Adrenal gland (tissue), 12 donors: ENCODE data around the gene THY1. TPM values are rescaled to one million over a fixed set of nuclear protein-coding genes. Genes with fewer than 3 reads are reported as not detected.

Experiments
- DNase-seq, 7 donors: peaks; one replicate each; pipeline ENCODE4 v3.0.0-alpha.2; 2019 to 2020
- H3K27ac ChIP-seq, 5 donors: fragments of 200-600 bp; sonication (generic) in 4 of 5; 1 replicate in 3 of 5; 2 replicates in 2 of 5; pipeline versions ENCODE4 v1.5.1 to v1.8.0; 2016 to 2020; ENCODE audit warnings: mild to moderate bottlenecking in 1 of 5
- H3K27me3 ChIP-seq: fragments of 200-600 bp; 2 replicates; pipeline ENCODE4 v1.8.0; 2021
- H3K36me3 ChIP-seq, 2 donors: fragments of 200-600 bp; replicated peaks in 1 of 2; 1 replicate in 1 of 2; 2 replicates in 1 of 2; pipeline versions ENCODE4 v1.5.1 to v1.8.0; 2018 to 2022
- H3K4me1 ChIP-seq, 2 donors: fragments of 200-600 bp; replicated peaks in 1 of 2; 1 replicate in 1 of 2; 2 replicates in 1 of 2; pipeline versions ENCODE4 v1.5.1 to v1.8.0; 2018 to 2021
- H3K4me3 ChIP-seq, 4 donors: fragments of 200-600 bp; sonication (generic) in 3 of 4; one replicate each; pipeline ENCODE4 v1.5.1; 2016 to 2018
- H3K9me3 ChIP-seq, 3 donors: fragments of 200-600 bp; sonication (generic) in 1 of 3; replicated peaks in 1 of 3; 1 replicate in 2 of 3; 2 replicates in 1 of 3; pipeline versions ENCODE4 v1.5.1 to v1.8.0; 2016 to 2021
- POLR2A ChIP-seq, 2 donors: fragments of 450-650 bp; IDR thresholded peaks; one replicate each; pipeline ENCODE4 v1.6.1; 2017; ENCODE audit warnings: antibody characterized with exemption in 2 of 2, mild to moderate bottlenecking in 2 of 2, moderate library complexity in 1 of 2
- WGBS, 4 donors: extraction: QIAGEN DNeasy Blood & Tissue Kit in 2 of 4; methylation state at CpG; one replicate each; pipeline versions ENCODE4 v1.1.5 to v1.1.7; 2013 to 2017; 5-methylcytosine and 5-hydroxymethylcytosine counted together
- intact Hi-C, 2 donors: fragments of 100-400 bp; cut with DNase I; formaldehyde crosslinking; loops; one replicate each; pipeline versions ENCODE4 v1.14.1 to v1.15.0; 2022 to 2023
- polyA plus RNA-seq, 3 donors: library from polyadenylated mRNA; stranded (reverse); fragments of 200-250 nt in 2 of 3; fragments of 350-450 nt in 1 of 3; fragmentation: Illumina TruSeq in 1 of 3; extraction: RNeasy Lipid Tissue Mini Kit (QIAGEN cat#74804) in 1 of 3; gene quantifications; one replicate each; pipeline ENCODE4 v1.2.3, GENCODE V29; 2013 to 2014
- total RNA-seq, 9 donors: library from RNA; depleted of rRNA in 4 of 9; stranded (reverse); fragments of >200 nt in 4 of 9; fragments of 120-200 nt in 1 of 9; fragmentation: NEBNext Ultra II Directional in 1 of 9; extraction: Animal tissue kit (Norgen Biotek cat#: 25700) in 1 of 9; gene quantifications; one replicate each; pipeline versions ENCODE4 v1.1.0 to v1.2.4, GENCODE V29; 2013 to 2023
- TF ChIP-seq, protein P1 (sequence below), 6 experiments: fragments of 450-650 bp in 4 of 6; fragments of 200-600 bp in 2 of 6; sonication (generic) in 1 of 6; IDR thresholded peaks; 1 replicate in 5 of 6; 2 replicates in 1 of 6; pipeline versions ENCODE4 v1.5.1 to v1.8.0; 2016 to 2021; ENCODE audit warnings: antibody characterized with exemption in 6 of 6, mild to moderate bottlenecking in 2 of 6, moderate library complexity in 1 of 6
- donor health status: healthy with polysubstance abuse.
- donor health status: Bipolar disorder and iron deficiency.
- donor health status: DM: yes; HTN: yes; CAD: no.
- donor health status: DM: no; HTN: no; CAD: no.
- donor health status: DM: no; HTN: no; CAD: no.
- donor health status: DM: yes; HTN: yes; CAD: no.

Gene THY1
- total and polyA plus RNA-seq, 12 donors: 4.5 to 38.7 (median 18.2) TPM

DNA sequence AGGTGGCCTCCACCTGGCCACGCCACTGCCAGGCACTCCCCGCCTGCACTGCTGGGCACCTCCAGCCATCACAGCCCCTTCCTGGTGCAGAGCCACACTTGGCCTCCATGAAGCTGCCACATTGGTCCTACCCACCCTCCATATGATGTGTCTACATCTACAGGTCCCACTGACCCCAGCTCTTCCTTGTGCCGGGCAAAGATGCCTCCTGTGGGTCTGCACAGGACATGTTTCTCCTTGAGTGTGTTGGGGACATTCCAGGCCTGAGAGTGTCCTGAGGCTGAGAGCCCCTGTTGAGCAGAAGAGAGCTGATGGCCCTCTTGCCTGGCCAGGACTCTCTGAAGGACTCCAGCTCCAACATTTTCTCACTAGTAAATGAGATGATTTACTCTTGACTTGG lies 7.5 kb downstream of the THY1 start:
- Histone ChIP-seq H3K27ac (no peak overlapping the region), H3K27me3 (no peaks in the 10 kb centered on the region), H3K9me3 (no peaks in the 10 kb centered on the region), H3K36me3 (no peaks in the 10 kb centered on the region), H3K4me1 (no peaks in the 10 kb centered on the region), H3K4me3 (no peak overlapping the region)
- TF ChIP-seq, protein P1, sequence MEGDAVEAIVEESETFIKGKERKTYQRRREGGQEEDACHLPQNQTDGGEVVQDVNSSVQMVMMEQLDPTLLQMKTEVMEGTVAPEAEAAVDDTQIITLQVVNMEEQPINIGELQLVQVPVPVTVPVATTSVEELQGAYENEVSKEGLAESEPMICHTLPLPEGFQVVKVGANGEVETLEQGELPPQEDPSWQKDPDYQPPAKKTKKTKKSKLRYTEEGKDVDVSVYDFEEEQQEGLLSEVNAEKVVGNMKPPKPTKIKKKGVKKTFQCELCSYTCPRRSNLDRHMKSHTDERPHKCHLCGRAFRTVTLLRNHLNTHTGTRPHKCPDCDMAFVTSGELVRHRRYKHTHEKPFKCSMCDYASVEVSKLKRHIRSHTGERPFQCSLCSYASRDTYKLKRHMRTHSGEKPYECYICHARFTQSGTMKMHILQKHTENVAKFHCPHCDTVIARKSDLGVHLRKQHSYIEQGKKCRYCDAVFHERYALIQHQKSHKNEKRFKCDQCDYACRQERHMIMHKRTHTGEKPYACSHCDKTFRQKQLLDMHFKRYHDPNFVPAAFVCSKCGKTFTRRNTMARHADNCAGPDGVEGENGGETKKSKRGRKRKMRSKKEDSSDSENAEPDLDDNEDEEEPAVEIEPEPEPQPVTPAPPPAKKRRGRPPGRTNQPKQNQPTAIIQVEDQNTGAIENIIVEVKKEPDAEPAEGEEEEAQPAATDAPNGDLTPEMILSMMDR (IDR thresholded peaks at IDR 0.05): no peak
- no peak for TF ChIP-seq POLR2A (IDR thresholded peaks at IDR 0.05)
- intact Hi-C loops: no loop called here
- 92 to 100% (median 95%) methylated on average over 3 of the region's 3 CpGs for WGBS, 4 donors
- DNase-seq: no peak

DNA sequence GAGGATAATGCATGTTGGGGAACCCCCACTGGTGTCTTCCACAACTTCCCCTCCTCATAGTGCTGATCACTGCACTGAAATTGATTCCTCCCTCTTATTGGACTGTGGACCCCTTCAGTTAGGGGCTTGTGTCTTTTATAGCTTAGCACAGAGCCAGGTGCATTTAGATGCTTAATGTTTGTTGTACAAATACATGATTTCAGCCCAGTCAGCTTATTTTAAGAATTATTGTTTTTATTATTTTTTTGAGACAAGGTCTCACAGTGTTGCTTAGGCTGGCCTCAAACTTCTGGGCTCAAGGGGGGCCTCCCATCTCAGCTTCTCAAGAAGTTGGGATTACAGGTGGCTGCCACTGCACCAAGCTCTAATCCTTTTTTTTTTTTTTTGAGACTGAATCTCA lies 8.2 kb downstream of the THY1 start:
- Histone ChIP-seq H3K9me3 (no peaks in the 10 kb centered on the region), H3K27me3 (no peaks in the 10 kb centered on the region), H3K36me3 (no peaks in the 10 kb centered on the region), H3K27ac (no peak overlapping the region), H3K4me1 (no peaks in the 10 kb centered on the region), H3K4me3 (no peak overlapping the region)
- no peak for TF ChIP-seq POLR2A (IDR thresholded peaks at IDR 0.05)
- TF ChIP-seq, protein P1 (IDR thresholded peaks at IDR 0.05): no peak
- intact Hi-C loops: no loop called here
- DNase-seq: no peak

DNA sequence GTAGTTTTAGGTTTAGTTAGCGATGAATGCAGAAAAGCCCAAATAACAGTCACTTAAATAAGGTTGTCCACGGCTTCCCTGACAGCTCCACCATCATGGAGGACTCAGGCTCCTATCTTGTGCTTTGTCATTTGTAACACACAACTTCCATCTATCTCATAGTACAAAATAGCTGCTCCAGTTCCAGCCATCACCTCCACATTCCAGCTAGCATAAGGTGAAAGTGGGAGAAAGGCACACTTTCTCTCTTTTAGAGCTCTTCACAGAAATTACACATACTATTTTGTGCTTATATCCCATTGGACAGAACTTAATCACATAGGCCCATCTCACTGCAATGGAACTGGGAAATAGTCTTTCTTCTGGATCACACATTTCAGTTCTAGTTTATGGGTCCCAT lies 8.7 kb downstream of the THY1 start:
- Histone ChIP-seq H3K4me3 (no peak overlapping the region), H3K9me3 (no peaks in the 10 kb centered on the region), H3K36me3 (no peaks in the 10 kb centered on the region), H3K27ac (no peak overlapping the region), H3K27me3 (no peaks in the 10 kb centered on the region), H3K4me1 (no peaks in the 10 kb centered on the region)
- intact Hi-C loops: no loop called here
- WGBS, 4 donors: 88 to 100% (median 93%) methylated on average over 2 of the region's 2 CpGs
- no peak for DNase-seq
- TF ChIP-seq POLR2A (IDR thresholded peaks at IDR 0.05): no peak
- TF ChIP-seq, protein P1 (IDR thresholded peaks at IDR 0.05): no peak

DNA sequence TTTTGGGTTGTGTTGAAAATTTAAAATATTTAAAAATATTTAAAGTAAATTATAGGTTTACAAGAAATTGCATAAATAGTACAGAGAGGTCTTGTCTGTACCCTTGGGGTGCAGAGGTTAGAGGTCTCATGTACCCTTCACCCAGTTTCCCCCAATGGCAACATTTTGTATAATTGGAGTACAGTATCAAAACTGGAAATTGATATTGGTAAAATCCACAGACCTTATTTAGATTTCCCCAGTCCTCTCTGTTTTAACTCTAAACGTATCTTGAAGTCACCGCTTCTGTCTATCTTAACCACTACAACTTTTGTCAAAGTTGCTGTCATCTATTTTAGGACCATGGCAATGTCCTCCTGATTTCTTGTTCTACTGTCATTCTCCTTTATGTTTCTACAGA lies 10.9 kb downstream of the THY1 start:
- no peak overlapping the region for H3K4me3 ChIP-seq
- H3K4me1 ChIP-seq: no peaks in the 10 kb centered on the region
- no peak overlapping the region for H3K27ac ChIP-seq
- no peaks in the 10 kb centered on the region for H3K36me3 ChIP-seq
- intact Hi-C loops: no loop called here
- no peaks in the 10 kb centered on the region for H3K27me3 ChIP-seq
- TF ChIP-seq POLR2A (IDR thresholded peaks at IDR 0.05): no peak
- TF ChIP-seq, protein P1 (IDR thresholded peaks at IDR 0.05): no peak
- no peaks in the 10 kb centered on the region for H3K9me3 ChIP-seq
- no peak for DNase-seq
- WGBS, 4 donors: 83 to 96% (median 94%) methylated on average over 2 of the region's 2 CpGs
